ENCODE data around the gene SUPT3H. TPM values are rescaled to one million over a fixed set of nuclear protein-coding genes. Genes with fewer than 3 reads are reported as not detected.

The SUPT3H gene
- total and polyA plus RNA-seq, 7 donors = 1.7 to 4.3 (median 2.8) TPM

- H3K36me3 ChIP-seq (ENCODE audit: insufficient read depth in 1 of 2, low read depth in 1 of 2) = no peaks in the 10 kb centered on the region
- H3K27ac ChIP-seq = no peak overlapping the region
- no peak overlapping the region for H3K4me3 ChIP-seq
- H3K4me1 ChIP-seq = no peaks in the 10 kb centered on the region
- no peak for ATAC-seq
- WGBS, 3 donors = 90 to 93% (median 90%) methylated on average over 4 of the region's 4 CpGs
- no peak for DNase-seq
- intact Hi-C loops (cut with DNase I) = no loop called here
- H3K9me3 ChIP-seq = no peaks in the 10 kb centered on the region
- no peaks in the 10 kb centered on the region for H3K27me3 ChIP-seq (ENCODE audit: insufficient read depth in 3 of 3, low read length in 2 of 3)
- TF ChIP-seq, protein P1, sequence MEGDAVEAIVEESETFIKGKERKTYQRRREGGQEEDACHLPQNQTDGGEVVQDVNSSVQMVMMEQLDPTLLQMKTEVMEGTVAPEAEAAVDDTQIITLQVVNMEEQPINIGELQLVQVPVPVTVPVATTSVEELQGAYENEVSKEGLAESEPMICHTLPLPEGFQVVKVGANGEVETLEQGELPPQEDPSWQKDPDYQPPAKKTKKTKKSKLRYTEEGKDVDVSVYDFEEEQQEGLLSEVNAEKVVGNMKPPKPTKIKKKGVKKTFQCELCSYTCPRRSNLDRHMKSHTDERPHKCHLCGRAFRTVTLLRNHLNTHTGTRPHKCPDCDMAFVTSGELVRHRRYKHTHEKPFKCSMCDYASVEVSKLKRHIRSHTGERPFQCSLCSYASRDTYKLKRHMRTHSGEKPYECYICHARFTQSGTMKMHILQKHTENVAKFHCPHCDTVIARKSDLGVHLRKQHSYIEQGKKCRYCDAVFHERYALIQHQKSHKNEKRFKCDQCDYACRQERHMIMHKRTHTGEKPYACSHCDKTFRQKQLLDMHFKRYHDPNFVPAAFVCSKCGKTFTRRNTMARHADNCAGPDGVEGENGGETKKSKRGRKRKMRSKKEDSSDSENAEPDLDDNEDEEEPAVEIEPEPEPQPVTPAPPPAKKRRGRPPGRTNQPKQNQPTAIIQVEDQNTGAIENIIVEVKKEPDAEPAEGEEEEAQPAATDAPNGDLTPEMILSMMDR (IDR thresholded peaks at IDR 0.05) = no peak
Observed at GRCh38 chr6:45160305-45160704, 217.4 kb downstream of the SUPT3H start.

- H3K36me3 ChIP-seq (ENCODE audit: insufficient read depth in 1 of 2, low read depth in 1 of 2) = no peaks in the 10 kb centered on the region
- H3K9me3 ChIP-seq = no peaks in the 10 kb centered on the region
- DNase-seq = no peak
- no peak overlapping the region for H3K27ac ChIP-seq
- no peaks in the 10 kb centered on the region for H3K27me3 ChIP-seq (ENCODE audit: insufficient read depth in 3 of 3, low read length in 2 of 3)
- ATAC-seq = no peak
- 62 to 77% (median 74%) methylated on average over 2 of the region's 2 CpGs for WGBS, 3 donors
- no peak overlapping the region for H3K4me3 ChIP-seq
- TF ChIP-seq, protein P1 (IDR thresholded peaks at IDR 0.05) = no peak
- intact Hi-C loops (cut with DNase I) = no loop called here
- H3K4me1 ChIP-seq = no peaks in the 10 kb centered on the region
Observed at GRCh38 chr6:45156075-45156474, 221.7 kb downstream of the SUPT3H start.

- DNase-seq = no peak
- no peaks in the 10 kb centered on the region for H3K9me3 ChIP-seq
- no peaks in the 10 kb centered on the region for H3K36me3 ChIP-seq (ENCODE audit: insufficient read depth in 1 of 2, low read depth in 1 of 2)
- no peaks in the 10 kb centered on the region for H3K4me1 ChIP-seq
- no peak for ATAC-seq
- intact Hi-C loops (cut with DNase I) = no loop called here
- TF ChIP-seq, protein P1 (IDR thresholded peaks at IDR 0.05) = no peak
- WGBS, 3 donors = 97 to 98% (median 98%) methylated on average over 2 of the region's 2 CpGs
- no peak overlapping the region for H3K27ac ChIP-seq
- no peaks in the 10 kb centered on the region for H3K27me3 ChIP-seq (ENCODE audit: insufficient read depth in 3 of 3, low read length in 2 of 3)
- H3K4me3 ChIP-seq = no peak overlapping the region
Observed at GRCh38 chr6:45155341-45155894, 222.3 kb downstream of the SUPT3H start.

DNA sequence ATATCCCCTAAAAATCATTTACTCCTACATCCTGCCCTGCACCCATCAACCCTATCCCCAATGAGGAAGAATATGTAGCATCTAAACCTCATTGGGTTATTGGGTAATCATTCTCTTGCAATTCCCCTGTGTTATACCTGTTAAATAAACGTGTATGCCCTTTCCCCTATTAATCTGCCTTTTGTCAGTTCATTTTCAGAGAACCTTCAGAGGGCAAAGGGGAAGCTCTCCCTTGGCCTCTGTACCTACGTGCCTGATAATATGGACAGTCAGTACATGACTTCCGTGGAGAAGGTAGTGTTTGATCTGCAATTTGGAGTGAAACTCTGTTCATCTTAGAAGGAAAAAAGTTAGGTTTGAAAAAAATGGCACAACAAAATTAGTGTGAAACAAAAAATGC lies 223.1 kb downstream of the SUPT3H start:
- Histone ChIP-seq H3K27ac (no peak overlapping the region), H3K9me3 (no peaks in the 10 kb centered on the region), H3K4me3 (no peak overlapping the region), H3K36me3 (ENCODE audit: insufficient read depth in 1 of 2, low read depth in 1 of 2) (no peaks in the 10 kb centered on the region), H3K4me1 (no peaks in the 10 kb centered on the region), H3K27me3 (ENCODE audit: insufficient read depth in 3 of 3, low read length in 2 of 3) (no peaks in the 10 kb centered on the region)
- ATAC-seq = no peak
- no peak for DNase-seq
- TF ChIP-seq, protein P1 (IDR thresholded peaks at IDR 0.05) = no peak
- 79 to 81% (median 79%) methylated on average over 3 of the region's 3 CpGs for WGBS, 3 donors
- intact Hi-C loops (cut with DNase I) = no loop called here

GRCh38 chr6:45148711-45149341 lies 228.9 kb downstream of the SUPT3H start:
- H3K36me3 ChIP-seq (ENCODE audit: insufficient read depth in 1 of 2, low read depth in 1 of 2) = no peaks in the 10 kb centered on the region
- H3K27me3 ChIP-seq (ENCODE audit: insufficient read depth in 3 of 3, low read length in 2 of 3) = no peaks in the 10 kb centered on the region
- WGBS, 3 donors = 94 to 97% (median 94%) methylated on average over 1 of the region's 1 CpG
- H3K4me1 ChIP-seq = no peaks in the 10 kb centered on the region
- ATAC-seq (no peak), DNase-seq (no peak)
- H3K27ac ChIP-seq = no peak overlapping the region
- intact Hi-C loops (cut with DNase I) = no loop called here
- H3K4me3 ChIP-seq = no peak overlapping the region
- H3K9me3 ChIP-seq = peaks cover 10% of the 10 kb centered on the region
- TF ChIP-seq, protein P1 (IDR thresholded peaks at IDR 0.05) = no peak

All from psoas muscle (tissue), 8 donors.